Measurements from ENCODE around the gene BRF1.

GRCh38 chr14:105330491-105330895 lies 29.7 kb upstream of the BRF1 start:
- TF ChIP-seq EZH2 (IDR thresholded peaks at IDR 0.05) (no peak), CTCF (IDR thresholded peaks at IDR 0.05 in 2 of 3, conservative IDR thresholded peaks at IDR 0.05 in 1 of 3; ENCODE audit: borderline replicate concordance in 1 of 3, insufficient read depth in 1 of 3, low read depth in 2 of 3, low read length in 2 of 3) (no peak), TCF7L2 (IDR thresholded peaks at IDR 0.05; ENCODE audit: borderline replicate concordance, extremely low read depth, insufficient read depth, insufficient read length) (no peak), MAX (IDR thresholded peaks at IDR 0.05) (no peak), SP1 (IDR thresholded peaks at IDR 0.05; ENCODE audit: low read depth) (no peak), EZH2phosphoT487 (IDR thresholded peaks at IDR 0.05; ENCODE audit: borderline replicate concordance) (no peak), POLR2A (IDR thresholded peaks at IDR 0.05; ENCODE audit: borderline replicate concordance, extremely low read depth, insufficient read depth, insufficient read length) (no peak), ELF1 (IDR thresholded peaks at IDR 0.05; ENCODE audit: borderline replicate concordance, low read depth) (no peak), YY1 (IDR thresholded peaks at IDR 0.05; ENCODE audit: extremely low read depth, insufficient replicate concordance, low read depth, low read length) (no peak), POLR2AphosphoS5 (IDR thresholded peaks at IDR 0.05; ENCODE audit: low read depth, low read length) (no peak), RAD21 (IDR thresholded peaks at IDR 0.05; ENCODE audit: low read depth) (no peak)

Data from HCT116 (cell line).